Measurements from ENCODE around the gene MBNL3. TPM values are rescaled to one million over a fixed set of nuclear protein-coding genes. Genes with fewer than 3 reads are reported as not detected.
"Not testable (repeated sequence)": the region's sequence is repeated elsewhere in the genome, so short reads cannot be mapped to it uniquely, and the experiment has no call there.

MBNL3 gene
- polyA plus RNA-seq, 4 donors: 2.7 to 20.3 (median 5.0) TPM

GRCh38 chrX:132470831-132471230 is 18.0 kb downstream of the MBNL3 start:
- no peaks in the 10 kb centered on the region for H3K9me3 ChIP-seq (ENCODE audit: control insufficient read depth in 2 of 2, insufficient read depth in 1 of 2, low read depth in 1 of 2, low read length in 1 of 2)
- no peak overlapping the region for H3K4me3 ChIP-seq (ENCODE audit: low read depth in 1 of 3, low read length in 3 of 3)
- FAIRE-seq (no peak), DNase-seq (no peak)
- no peak overlapping the region for H3K27ac ChIP-seq (ENCODE audit: low read depth in 1 of 3, low read length in 2 of 3)
- H3K27me3 ChIP-seq (ENCODE audit: control insufficient read depth in 3 of 3, insufficient read depth in 3 of 3, low read length in 3 of 3): no peaks in the 10 kb centered on the region
- H3K36me3 ChIP-seq (ENCODE audit: control insufficient read depth in 3 of 3, insufficient read depth in 2 of 3, low read depth in 1 of 3, low read length in 3 of 3): no peaks in the 10 kb centered on the region
- 56 to 75% (median 68%) methylated on average over 2 of the region's 2 CpGs for WGBS, 3 donors
- H3K4me1 ChIP-seq (ENCODE audit: control insufficient read depth in 3 of 3, insufficient read depth in 2 of 3, low read depth in 1 of 3, low read length in 2 of 3): no peaks in the 10 kb centered on the region

- Histone ChIP-seq H3K9me3 (ENCODE audit: control insufficient read depth in 2 of 2, insufficient read depth in 1 of 2, low read depth in 1 of 2, low read length in 1 of 2) (no peaks in the 10 kb centered on the region), H3K27ac (ENCODE audit: low read depth in 1 of 3, low read length in 2 of 3) (no peak overlapping the region), H3K27me3 (ENCODE audit: control insufficient read depth in 3 of 3, insufficient read depth in 3 of 3, low read length in 3 of 3) (no peaks in the 10 kb centered on the region), H3K4me3 (ENCODE audit: low read depth in 1 of 3, low read length in 3 of 3) (no peak overlapping the region), H3K36me3 (ENCODE audit: control insufficient read depth in 3 of 3, insufficient read depth in 2 of 3, low read depth in 1 of 3, low read length in 3 of 3) (no peaks in the 10 kb centered on the region), H3K4me1 (ENCODE audit: control insufficient read depth in 3 of 3, insufficient read depth in 2 of 3, low read depth in 1 of 3, low read length in 2 of 3) (no peaks in the 10 kb centered on the region)
- FAIRE-seq (peak; percentile 71), DNase-seq (no peak)
- WGBS, 3 donors: 50 to 97% (median 80%) methylated on average over 1 of the region's 1 CpG
Measured at GRCh38 chrX:132470179-132470578, 18.7 kb downstream of the MBNL3 start.

- WGBS, 3 donors: 75 to 96% (median 91%) methylated on average over 3 of the region's 3 CpGs
- no peak for FAIRE-seq
Measured at GRCh38 chrX:132468454-132468853, 20.4 kb downstream of the MBNL3 start.

GRCh38 chrX:132467989-132468388 is 20.8 kb downstream of the MBNL3 start:
- no peak overlapping the region for H3K27ac ChIP-seq (ENCODE audit: low read depth in 1 of 3, low read length in 2 of 3)
- WGBS, 3 donors: 68 to 80% (median 71%) methylated on average over 3 of the region's 3 CpGs
- DNase-seq (no peak), FAIRE-seq (no peak)
- no peaks in the 10 kb centered on the region for H3K4me1 ChIP-seq (ENCODE audit: control insufficient read depth in 3 of 3, insufficient read depth in 2 of 3, low read depth in 1 of 3, low read length in 2 of 3)
- no peaks in the 10 kb centered on the region for H3K9me3 ChIP-seq (ENCODE audit: control insufficient read depth in 2 of 2, insufficient read depth in 1 of 2, low read depth in 1 of 2, low read length in 1 of 2)
- H3K36me3 ChIP-seq (ENCODE audit: control insufficient read depth in 3 of 3, insufficient read depth in 2 of 3, low read depth in 1 of 3, low read length in 3 of 3): no peaks in the 10 kb centered on the region
- H3K27me3 ChIP-seq (ENCODE audit: control insufficient read depth in 3 of 3, insufficient read depth in 3 of 3, low read length in 3 of 3): no peaks in the 10 kb centered on the region
- no peak overlapping the region for H3K4me3 ChIP-seq (ENCODE audit: low read depth in 1 of 3, low read length in 3 of 3)

More at GRCh38 chrX:132468454-132468853, 20.4 kb downstream of the MBNL3 start:
- Histone ChIP-seq H3K9me3 (ENCODE audit: control insufficient read depth in 2 of 2, insufficient read depth in 1 of 2, low read depth in 1 of 2, low read length in 1 of 2) (no peaks in the 10 kb centered on the region), H3K27me3 (ENCODE audit: control insufficient read depth in 3 of 3, insufficient read depth in 3 of 3, low read length in 3 of 3) (no peaks in the 10 kb centered on the region), H3K4me1 (ENCODE audit: control insufficient read depth in 3 of 3, insufficient read depth in 2 of 3, low read depth in 1 of 3, low read length in 2 of 3) (no peaks in the 10 kb centered on the region), H3K27ac (ENCODE audit: low read depth in 1 of 3, low read length in 2 of 3) (no peak overlapping the region), H3K4me3 (ENCODE audit: low read depth in 1 of 3, low read length in 3 of 3) (no peak overlapping the region), H3K36me3 (ENCODE audit: control insufficient read depth in 3 of 3, insufficient read depth in 2 of 3, low read depth in 1 of 3, low read length in 3 of 3) (no peaks in the 10 kb centered on the region)
- no peak for DNase-seq

GRCh38 chrX:132467026-132467425 is 21.8 kb downstream of the MBNL3 start:
- WGBS, 3 donors: 33 to 44% (median 43%) methylated on average over 3 of the region's 3 CpGs
- Histone ChIP-seq H3K4me1 (ENCODE audit: control insufficient read depth in 3 of 3, insufficient read depth in 2 of 3, low read depth in 1 of 3, low read length in 2 of 3) (no peaks in the 10 kb centered on the region), H3K27ac (ENCODE audit: low read depth in 1 of 3, low read length in 2 of 3) (no peak overlapping the region), H3K36me3 (ENCODE audit: control insufficient read depth in 3 of 3, insufficient read depth in 2 of 3, low read depth in 1 of 3, low read length in 3 of 3) (no peaks in the 10 kb centered on the region), H3K4me3 (ENCODE audit: low read depth in 1 of 3, low read length in 3 of 3) (no peak overlapping the region), H3K27me3 (ENCODE audit: control insufficient read depth in 3 of 3, insufficient read depth in 3 of 3, low read length in 3 of 3) (no peaks in the 10 kb centered on the region), H3K9me3 (ENCODE audit: control insufficient read depth in 2 of 2, insufficient read depth in 1 of 2, low read depth in 1 of 2, low read length in 1 of 2) (no peaks in the 10 kb centered on the region)
- DNase-seq (no peak), FAIRE-seq (no peak)

GRCh38 chrX:132463411-132463810 is 25.4 kb downstream of the MBNL3 start:
- FAIRE-seq (no peak), DNase-seq (no peak)
- no peaks in the 10 kb centered on the region for H3K4me1 ChIP-seq (ENCODE audit: control insufficient read depth in 3 of 3, insufficient read depth in 2 of 3, low read depth in 1 of 3, low read length in 2 of 3)
- H3K36me3 ChIP-seq (ENCODE audit: control insufficient read depth in 3 of 3, insufficient read depth in 2 of 3, low read depth in 1 of 3, low read length in 3 of 3): no peaks in the 10 kb centered on the region
- H3K27ac ChIP-seq (ENCODE audit: low read depth in 1 of 3, low read length in 2 of 3): no peak overlapping the region
- no peak overlapping the region for H3K4me3 ChIP-seq (ENCODE audit: low read depth in 1 of 3, low read length in 3 of 3)
- no peaks in the 10 kb centered on the region for H3K27me3 ChIP-seq (ENCODE audit: control insufficient read depth in 3 of 3, insufficient read depth in 3 of 3, low read length in 3 of 3)
- no peaks in the 10 kb centered on the region for H3K9me3 ChIP-seq (ENCODE audit: control insufficient read depth in 2 of 2, insufficient read depth in 1 of 2, low read depth in 1 of 2, low read length in 1 of 2)
- WGBS, 3 donors: 58 to 74% (median 71%) methylated on average over 8 of the region's 8 CpGs

- DNase-seq: no peak
- Histone ChIP-seq H3K36me3 (ENCODE audit: control insufficient read depth in 3 of 3, insufficient read depth in 2 of 3, low read depth in 1 of 3, low read length in 3 of 3) (no peaks in the 10 kb centered on the region), H3K27ac (ENCODE audit: low read depth in 1 of 3, low read length in 2 of 3) (no peak overlapping the region), H3K4me3 (ENCODE audit: low read depth in 1 of 3, low read length in 3 of 3) (no peak overlapping the region), H3K27me3 (ENCODE audit: control insufficient read depth in 3 of 3, insufficient read depth in 3 of 3, low read length in 3 of 3) (no peaks in the 10 kb centered on the region), H3K9me3 (ENCODE audit: control insufficient read depth in 2 of 2, insufficient read depth in 1 of 2, low read depth in 1 of 2, low read length in 1 of 2) (no peaks in the 10 kb centered on the region), H3K4me1 (ENCODE audit: control insufficient read depth in 3 of 3, insufficient read depth in 2 of 3, low read depth in 1 of 3, low read length in 2 of 3) (no peaks in the 10 kb centered on the region)
- no peak for FAIRE-seq
Measured at GRCh38 chrX:132461886-132462285, 27.0 kb downstream of the MBNL3 start.

GRCh38 chrX:132452911-132453550 is 35.8 kb downstream of the MBNL3 start:
- peak in 1 of 2 donors; percentile 33 for DNase-seq
- H3K9me3 ChIP-seq (ENCODE audit: control insufficient read depth in 2 of 2, insufficient read depth in 1 of 2, low read depth in 1 of 2, low read length in 1 of 2): peaks cover 0 to 4% of the 10 kb centered on the region in 2 donors
- H3K27me3 ChIP-seq (ENCODE audit: control insufficient read depth in 3 of 3, insufficient read depth in 3 of 3, low read length in 3 of 3): no peaks in the 10 kb centered on the region
- no peak overlapping the region for H3K27ac ChIP-seq (ENCODE audit: low read depth in 1 of 3, low read length in 2 of 3)
- H3K4me1 ChIP-seq (ENCODE audit: control insufficient read depth in 3 of 3, insufficient read depth in 2 of 3, low read depth in 1 of 3, low read length in 2 of 3): peaks cover 0 to 3% (median 0%) of the 10 kb centered on the region in 3 donors
- FAIRE-seq: no peak
- 75 to 82% (median 79%) methylated on average over 5 of the region's 5 CpGs for WGBS, 3 donors
- no peak overlapping the region for H3K4me3 ChIP-seq (ENCODE audit: low read depth in 1 of 3, low read length in 3 of 3)
- H3K36me3 ChIP-seq (ENCODE audit: control insufficient read depth in 3 of 3, insufficient read depth in 2 of 3, low read depth in 1 of 3, low read length in 3 of 3): peaks cover 0 to 2% (median 0%) of the 10 kb centered on the region in 3 donors

GRCh38 chrX:132445909-132446308 is 42.9 kb downstream of the MBNL3 start:
- not testable (repeated sequence) for FAIRE-seq; DNase-seq; H3K9me3 ChIP-seq (ENCODE audit: control insufficient read depth in 2 of 2, insufficient read depth in 1 of 2, low read depth in 1 of 2, low read length in 1 of 2); H3K36me3 ChIP-seq (ENCODE audit: control insufficient read depth in 3 of 3, insufficient read depth in 2 of 3, low read depth in 1 of 3, low read length in 3 of 3); H3K27me3 ChIP-seq (ENCODE audit: control insufficient read depth in 3 of 3, insufficient read depth in 3 of 3, low read length in 3 of 3); H3K4me3 ChIP-seq (ENCODE audit: low read depth in 1 of 3, low read length in 3 of 3); H3K4me1 ChIP-seq (ENCODE audit: control insufficient read depth in 3 of 3, insufficient read depth in 2 of 3, low read depth in 1 of 3, low read length in 2 of 3); H3K27ac ChIP-seq (ENCODE audit: low read depth in 1 of 3, low read length in 2 of 3)
- WGBS, 3 donors: 85 to 99% (median 94%) methylated on average over 3 of the region's 3 CpGs

Measured in small intestine (tissue), 7 donors.